ENCODE data around the gene PLXNA4.

The PLXNA4 gene

DNA sequence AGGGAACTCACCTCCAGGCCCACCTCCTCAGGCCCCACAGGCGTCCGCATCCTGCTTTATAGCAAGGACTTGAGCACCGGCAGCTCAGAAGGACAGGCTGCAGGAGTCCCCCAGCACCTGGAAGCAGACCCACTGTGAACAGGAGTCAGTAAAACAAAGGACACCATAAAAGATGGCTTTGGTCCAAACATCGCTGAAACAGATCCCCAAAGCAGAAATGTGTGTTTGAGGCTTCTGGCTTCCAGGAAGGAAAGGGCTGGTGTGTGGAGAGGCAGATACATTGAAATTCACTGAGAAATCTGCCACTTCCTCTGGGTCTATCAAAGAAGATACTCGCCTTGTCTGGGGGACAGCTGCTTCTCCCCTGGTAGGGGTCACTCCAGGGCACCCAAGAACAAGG lies 286.2 kb downstream of the PLXNA4 start:
- no peak for DNase-seq (ENCODE audit: extremely low read depth in 1 of 2, low read depth in 1 of 2)

DNA sequence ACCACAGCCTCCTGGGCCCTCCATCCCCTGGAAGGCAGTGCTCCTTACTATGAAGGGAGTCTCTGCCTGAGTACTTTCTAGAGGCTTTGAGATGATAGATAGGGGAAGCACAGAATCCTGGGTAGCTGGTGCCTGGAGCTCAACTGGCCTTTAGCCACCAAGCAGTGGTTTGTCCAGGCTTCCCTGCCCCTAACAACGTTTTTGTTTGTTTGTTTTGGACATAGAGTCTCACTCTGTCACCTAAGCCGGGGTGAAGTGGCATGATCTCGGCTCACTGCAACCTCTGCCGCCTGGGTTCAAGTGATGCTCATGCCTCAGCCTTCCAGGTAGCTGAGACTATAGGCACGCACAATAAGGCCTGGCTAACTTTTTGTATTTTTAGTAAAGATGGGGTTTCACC lies 289.4 kb downstream of the PLXNA4 start:
- DNase-seq (ENCODE audit: extremely low read depth in 1 of 2, low read depth in 1 of 2): no peak

DNA sequence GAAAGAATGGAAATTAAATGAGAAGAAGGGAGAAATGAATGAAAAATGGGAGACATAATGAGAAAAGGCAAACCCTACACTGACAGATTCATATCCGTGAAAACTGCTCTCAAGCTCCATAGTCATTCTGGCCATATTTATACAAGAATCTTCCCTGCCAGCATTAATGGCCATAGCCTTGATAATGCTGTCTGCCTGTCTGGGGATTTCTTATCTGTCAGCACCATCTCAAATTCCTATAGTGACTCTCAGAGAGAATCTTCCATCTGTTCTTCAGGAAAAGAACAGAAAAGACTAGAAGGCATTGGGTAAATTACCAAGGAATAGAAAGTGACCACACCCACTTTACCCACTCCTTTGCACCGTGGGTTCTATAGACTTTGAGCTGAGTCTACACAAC lies 295.9 kb downstream of the PLXNA4 start:
- DNase-seq (ENCODE audit: extremely low read depth in 1 of 2, low read depth in 1 of 2): no peak

DNA sequence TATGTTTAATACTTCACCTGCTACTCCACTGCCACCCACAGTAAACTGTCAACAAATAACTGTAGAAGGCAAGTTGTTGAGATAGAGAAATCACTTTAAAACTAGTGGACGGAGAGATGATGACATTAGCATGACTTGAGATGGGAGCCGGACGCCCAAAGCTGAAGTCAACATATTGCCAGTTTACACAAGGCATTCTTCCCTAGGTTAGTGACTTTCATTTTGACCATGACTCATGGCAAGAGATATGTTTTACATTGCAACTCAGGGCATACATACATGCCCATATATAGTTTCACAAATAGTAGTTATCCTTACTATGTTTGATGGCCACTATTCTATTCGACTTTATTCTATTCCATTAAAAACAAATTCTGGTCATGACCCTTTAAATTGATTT lies 296.6 kb downstream of the PLXNA4 start:
- DNase-seq (ENCODE audit: extremely low read depth in 1 of 2, low read depth in 1 of 2): no peak

DNA sequence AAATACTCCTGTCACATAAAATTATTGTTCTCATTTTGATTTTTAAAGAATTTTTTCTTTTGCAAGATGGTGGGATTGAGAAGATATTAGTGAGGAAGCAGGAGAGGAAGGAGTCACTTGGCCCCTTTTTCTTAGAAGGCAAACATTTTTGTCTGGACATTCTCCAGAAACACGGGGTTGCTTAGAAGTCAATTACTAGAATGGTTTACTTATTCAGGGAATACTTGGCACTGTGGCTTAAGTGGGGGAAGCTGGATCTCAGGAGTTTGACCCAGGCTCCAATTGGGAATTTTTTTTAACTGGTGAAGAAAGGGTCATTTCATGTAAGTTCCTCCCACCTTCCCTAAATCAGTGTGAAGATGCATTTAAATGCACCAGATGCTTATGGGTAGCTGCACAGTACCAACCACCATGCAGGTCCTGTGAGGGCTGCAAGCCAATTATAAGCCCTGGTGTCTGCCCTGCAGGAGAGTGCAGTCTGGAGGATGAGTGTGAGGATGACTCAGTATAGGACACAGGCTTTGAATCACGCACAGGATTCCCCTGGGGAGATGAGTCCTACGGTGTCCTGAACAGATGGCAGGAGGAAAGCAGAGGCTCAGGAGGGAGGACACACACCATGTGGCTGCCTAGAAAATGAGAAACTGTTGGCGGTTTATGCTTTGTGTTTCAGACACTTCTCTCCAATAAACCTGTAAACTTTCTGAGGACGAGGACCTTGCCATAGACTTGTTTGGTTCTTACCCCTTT lies 299.1 kb downstream of the PLXNA4 start:
- DNase-seq (ENCODE audit: extremely low read depth in 1 of 2, low read depth in 1 of 2): no peak

DNA sequence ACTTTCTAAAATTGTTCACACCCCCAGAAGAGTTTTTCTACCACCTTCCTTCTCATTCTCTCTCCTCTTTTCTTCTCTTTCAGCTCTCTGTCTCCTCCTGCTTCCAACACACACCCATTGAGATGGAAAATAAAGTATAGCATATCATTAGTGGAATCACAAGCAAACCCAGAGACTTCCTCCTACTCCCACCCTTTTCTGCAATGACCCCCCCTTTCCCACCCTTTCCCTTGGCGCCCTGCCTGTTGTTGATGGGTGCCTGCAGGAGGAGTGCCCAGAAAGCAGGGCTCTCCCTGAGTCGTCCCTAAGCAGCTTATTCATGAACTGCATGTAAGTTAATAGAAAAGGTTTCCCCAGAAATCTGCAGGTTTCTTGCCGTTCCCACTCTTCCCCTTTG lies 300.0 kb downstream of the PLXNA4 start:
- DNase-seq (ENCODE audit: extremely low read depth in 1 of 2, low read depth in 1 of 2): no peak

DNA sequence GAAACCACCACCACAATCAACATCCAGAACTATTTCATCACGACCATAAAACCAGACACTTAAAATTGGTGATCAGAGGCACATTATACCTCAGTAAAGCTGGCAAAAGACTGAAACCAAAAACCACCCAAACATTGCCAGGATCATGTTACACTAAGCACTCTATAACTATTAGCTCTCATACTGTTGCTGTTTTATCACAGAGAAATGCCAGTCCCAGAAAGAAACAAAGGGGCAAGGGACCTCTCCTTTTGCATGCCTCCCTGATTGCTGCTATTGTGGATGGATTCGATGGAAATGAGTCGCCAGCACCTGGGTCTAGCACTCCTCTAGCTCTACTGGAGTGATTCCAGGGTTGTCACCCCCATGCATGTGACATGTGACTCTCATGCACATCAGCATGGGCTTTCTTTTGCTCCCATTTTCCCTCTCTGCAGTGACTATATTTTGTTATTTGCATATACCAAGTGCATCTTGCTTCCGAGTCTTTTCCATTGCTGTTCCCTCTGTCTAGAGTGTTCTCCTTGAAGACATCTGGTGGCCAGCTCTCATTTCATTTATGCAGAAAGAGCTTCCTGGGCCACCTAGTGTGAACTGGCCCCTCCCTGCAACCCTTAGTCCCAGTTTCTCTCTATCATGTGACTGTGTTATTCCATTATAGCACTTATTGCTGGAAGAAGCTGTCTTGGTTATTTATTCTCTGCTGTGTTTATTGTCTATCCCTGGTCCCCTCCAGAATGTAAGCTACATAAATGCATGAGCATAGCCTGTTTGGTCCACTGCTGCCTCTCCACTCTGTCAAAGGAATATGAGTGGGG lies 300.6 kb downstream of the PLXNA4 start:
- DNase-seq (ENCODE audit: extremely low read depth in 1 of 2, low read depth in 1 of 2): no peak

DNA sequence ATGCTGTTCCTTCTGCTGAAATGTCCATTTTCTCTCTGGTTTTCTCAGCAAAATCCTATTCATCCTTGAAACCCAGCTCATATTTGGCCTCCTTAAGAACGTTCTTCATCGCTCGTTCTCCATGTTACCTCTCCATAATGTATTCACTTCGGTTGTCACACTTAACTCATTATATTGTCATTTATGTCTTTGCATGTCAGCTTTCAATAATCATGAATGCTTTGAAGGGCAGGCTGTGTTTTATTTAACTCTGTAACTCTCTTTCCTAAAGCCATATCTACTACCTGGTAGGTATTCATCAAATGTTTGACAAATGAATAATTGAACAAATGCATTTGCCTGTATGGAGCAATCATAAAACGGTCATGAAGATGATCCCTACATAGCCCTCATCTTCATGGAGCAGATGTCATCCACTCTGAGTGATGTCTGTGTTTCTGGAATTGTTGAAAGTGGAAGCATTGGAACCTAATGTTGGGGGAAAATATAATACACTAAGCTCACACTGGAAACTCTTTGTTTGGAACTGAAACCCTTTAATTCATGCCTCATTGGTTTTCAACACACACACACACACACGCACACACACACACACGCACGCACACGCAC lies 303.4 kb downstream of the PLXNA4 start:
- no peak for DNase-seq (ENCODE audit: extremely low read depth in 1 of 2, low read depth in 1 of 2)

DNA sequence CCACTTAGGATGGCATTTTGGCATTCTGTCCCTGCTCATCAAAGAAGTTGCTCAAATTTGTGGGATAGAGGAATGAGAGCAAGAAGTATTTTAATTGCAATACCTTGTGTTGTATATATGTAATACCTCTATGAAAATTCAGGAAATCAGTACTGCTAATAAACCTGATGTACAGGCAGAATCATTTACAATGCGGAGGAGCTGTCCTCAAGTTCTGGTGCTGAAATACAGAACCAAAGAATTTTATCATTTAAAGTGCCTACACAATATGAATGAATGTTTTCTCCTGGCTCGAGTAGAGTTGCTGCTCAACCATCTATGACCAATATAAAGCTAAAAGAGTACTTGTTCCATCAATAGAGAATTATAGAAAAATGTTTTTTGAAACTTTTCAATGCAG lies 305.8 kb downstream of the PLXNA4 start:
- DNase-seq (ENCODE audit: extremely low read depth in 1 of 2, low read depth in 1 of 2): no peak

DNA sequence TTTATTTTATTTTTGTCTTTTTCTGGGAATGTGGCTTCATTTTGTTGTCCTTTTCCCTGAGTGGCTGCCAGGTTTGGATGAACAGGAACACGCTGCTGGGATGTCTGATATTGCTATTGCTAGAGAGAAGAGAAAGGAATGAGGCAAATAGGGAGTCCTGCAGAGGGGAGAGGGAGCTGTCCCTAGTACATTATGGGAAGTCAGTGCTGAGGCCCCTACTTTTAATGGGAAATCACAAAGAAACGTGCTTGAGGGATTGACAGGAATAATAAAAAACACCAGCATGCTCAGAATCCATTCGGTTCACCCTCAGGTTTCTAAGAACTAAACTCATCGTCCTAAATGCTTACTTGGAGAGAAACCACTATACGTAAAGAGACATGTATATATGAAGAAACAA lies 306.6 kb downstream of the PLXNA4 start:
- no peak for DNase-seq (ENCODE audit: extremely low read depth in 1 of 2, low read depth in 1 of 2)

DNA sequence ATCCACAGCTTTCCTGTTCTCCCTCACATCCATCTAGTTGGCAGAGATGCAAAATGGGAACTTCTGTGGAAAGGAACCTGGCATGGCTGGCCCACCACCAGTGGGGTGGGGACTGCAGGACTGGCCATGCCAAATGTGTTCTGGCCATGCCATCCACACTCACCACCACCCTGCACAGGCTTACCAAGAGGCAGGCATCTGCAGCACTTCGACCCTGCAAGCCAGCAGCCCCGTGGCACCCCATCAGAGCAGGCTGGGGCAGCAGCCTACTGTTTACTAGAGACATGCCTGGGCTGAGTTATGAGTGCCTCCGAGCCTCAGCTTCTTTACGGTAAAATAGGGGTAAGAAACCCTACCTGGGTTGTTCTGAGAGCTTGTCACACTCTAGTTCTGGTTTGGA lies 313.1 kb downstream of the PLXNA4 start:
- DNase-seq (ENCODE audit: extremely low read depth in 1 of 2, low read depth in 1 of 2): no peak

DNA sequence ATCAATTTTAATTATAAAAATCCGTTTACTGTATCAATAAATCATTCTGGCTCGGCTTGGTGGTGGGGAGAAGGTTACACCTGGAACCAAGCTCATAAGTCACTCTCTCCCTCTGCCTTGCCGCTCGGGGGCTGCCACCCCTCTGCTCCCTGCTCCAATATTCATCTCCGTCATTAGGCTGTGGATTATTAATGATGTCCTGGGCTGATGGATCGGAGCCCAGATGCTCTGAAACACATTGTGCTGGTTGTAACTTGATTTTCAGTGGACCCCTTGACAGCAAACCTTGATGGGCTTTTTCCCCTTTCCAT lies 314.2 kb downstream of the PLXNA4 start:
- DNase-seq (ENCODE audit: extremely low read depth in 1 of 2, low read depth in 1 of 2): no peak

DNA sequence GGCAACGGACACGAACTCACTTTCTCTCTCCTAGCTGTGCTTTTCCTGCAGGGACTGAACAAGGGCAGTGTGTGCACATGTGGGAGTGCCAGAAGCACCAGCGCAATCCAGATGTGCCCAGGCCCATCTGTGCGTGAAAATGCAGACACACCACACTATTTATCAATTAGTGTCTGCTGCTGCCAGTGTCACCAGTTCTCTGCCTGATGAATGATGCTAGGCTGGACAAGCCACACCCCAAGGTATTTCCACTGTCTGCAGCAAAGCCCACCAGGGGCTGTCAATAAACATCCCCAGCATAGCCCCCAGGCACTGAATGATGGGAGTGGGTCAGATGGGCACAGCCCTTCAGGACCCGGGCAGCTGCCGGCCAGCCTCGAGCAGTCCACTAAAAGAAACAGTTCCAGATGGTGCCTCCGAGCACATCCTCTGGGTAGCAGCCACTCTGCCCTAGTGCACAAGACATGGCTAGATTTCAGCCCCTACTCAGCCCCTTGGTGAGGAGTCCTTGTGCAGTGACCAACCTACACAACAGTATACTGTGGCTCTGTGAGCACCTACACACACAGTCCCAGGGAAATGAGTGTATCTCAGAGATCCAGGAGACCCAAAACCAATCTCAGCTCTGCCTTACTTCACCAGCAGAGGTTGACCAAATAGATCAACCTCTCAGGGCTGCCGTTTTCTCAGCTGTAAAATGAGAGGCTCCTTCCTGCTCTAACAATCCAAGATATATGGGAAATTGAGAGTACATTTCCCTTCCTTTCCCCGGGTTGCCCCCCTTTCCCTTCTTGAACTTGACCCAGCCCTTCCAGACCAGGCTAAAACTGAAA lies 314.7 kb downstream of the PLXNA4 start:
- no peak for DNase-seq (ENCODE audit: extremely low read depth in 1 of 2, low read depth in 1 of 2)

DNA sequence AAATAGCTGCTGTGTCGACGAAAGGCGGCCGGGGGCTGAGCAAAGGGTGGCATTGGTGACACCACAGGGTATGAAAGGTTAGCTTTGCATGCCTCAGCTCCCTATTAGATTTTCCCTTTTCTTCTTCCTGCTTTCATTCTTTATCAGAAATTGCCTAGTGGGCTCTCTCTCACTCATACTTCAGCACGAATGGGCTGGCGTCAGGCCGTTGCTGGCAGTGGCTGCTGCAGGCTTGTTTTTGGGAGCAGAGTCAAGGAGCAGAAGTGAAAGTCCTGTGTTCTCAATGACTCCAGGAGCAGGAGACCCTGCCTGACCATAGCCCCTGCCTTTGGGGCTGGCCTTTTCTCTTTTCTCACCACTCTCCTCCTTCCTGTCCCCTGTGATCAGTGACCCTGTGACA lies 318.0 kb downstream of the PLXNA4 start:
- no peak for DNase-seq (ENCODE audit: extremely low read depth in 1 of 2, low read depth in 1 of 2)

DNA sequence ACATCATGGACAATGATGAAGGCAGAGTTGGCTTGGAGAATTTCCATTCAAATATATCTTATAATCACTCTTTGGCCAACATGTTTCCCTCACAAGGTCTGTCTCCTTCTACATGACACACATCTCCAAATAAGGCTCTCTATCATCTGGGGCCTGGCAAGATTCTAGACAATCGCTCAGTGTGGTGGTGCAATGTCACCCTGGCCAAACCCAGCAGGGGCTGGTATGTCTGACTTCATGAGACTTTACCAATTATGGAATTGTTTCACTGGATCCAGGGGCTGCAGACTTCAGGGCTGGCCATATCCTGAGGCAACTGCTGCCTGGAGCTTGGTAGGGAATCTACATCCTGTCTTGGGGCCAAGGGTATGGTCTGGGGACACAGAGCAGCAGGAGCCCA lies 319.0 kb downstream of the PLXNA4 start:
- DNase-seq (ENCODE audit: extremely low read depth in 1 of 2, low read depth in 1 of 2): no peak

DNA sequence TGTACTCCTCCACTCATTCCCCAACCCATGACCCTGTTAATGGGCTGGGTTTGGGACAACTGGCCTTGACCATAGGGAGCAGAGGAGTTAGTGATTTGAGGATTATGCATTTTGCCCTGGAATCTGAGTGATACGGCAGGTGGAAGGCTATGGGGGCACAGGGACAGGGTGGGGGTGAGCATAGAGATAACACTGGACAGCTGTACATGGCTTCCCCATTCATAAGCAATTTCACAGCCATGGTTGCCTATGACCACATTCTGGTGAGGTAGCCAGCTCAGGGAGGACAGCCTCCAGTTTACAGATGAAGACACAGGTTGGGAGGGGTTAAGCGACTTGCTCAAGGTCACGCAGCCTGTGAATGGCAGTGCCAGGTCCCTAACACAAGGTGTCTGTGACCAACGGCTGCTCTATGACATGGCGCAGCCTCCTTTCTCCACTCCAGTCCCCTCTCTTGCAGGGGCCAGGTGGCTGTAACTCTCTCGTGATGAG lies 319.5 kb downstream of the PLXNA4 start:
- no peak for DNase-seq (ENCODE audit: extremely low read depth in 1 of 2, low read depth in 1 of 2)

DNA sequence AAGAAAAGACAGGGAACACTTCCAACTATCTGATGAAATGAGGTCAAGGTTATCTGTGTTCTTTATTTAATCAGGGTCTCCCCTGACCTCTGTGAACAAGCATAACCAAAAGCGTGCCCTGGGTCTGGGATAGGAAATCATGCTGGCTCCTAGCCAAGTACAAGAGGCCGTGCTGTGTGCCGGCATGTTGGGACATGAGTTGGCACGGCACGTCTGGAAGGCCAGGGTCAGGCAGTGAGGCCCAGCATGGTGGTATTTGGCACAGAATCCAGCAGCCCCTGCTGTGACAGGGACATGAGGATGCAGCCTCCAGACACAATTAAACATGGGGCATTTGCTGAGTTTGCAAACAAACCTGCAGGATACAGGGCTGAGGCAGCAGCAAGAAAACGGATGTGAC lies 320.4 kb downstream of the PLXNA4 start:
- DNase-seq (ENCODE audit: extremely low read depth in 1 of 2, low read depth in 1 of 2): no peak

DNA sequence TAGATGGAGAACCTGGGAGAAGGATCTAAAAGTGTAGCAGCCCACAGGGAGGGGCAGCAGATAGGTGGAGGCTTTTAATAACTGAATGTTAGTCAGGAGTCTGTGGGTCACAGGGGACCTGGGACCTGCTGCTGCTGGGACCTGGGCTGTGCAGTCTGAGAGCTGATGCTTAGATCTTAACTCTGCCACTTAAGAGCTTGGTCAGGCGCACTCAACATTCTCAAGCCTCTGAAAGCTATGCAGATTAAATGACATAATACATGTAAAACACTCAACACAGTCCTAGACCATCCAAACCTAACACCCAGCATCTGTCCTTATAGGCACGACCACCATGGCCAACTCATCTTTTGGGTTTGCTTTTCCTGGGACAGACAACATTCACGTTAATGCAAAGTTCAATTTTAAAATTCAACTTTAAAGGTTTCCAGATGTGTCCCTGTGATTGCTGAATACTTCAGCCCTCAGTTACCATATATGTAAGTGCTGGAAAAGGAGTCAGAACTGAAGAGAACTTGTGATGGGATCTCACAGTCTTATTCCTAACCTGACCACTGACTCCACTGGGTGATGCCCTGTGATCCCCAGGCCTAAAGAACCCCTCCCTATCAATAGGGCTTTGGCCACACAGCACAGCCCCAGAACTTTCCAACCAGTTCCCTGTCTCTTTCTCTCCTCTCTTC lies 321.0 kb downstream of the PLXNA4 start:
- DNase-seq (ENCODE audit: extremely low read depth in 1 of 2, low read depth in 1 of 2): no peak

DNA sequence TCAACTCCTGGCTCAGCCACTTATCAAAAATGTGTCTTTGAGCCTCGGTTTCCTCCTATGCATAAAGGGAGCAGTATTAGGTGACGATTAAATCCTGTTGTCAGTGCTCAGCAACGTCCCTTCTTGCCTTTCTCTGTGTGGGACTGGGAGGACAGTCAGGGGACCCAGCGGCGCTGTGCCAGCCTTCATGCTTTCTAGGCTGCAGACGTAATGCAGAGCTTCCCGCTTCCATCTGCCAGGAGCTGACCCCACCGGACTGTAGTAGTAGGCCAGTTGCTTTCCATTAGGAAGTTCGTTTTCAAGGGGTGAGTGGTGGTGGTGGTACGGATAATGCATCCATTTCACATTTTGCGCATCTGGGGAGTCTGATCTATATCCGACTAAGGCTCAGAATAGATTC lies 321.8 kb downstream of the PLXNA4 start:
- DNase-seq (ENCODE audit: extremely low read depth in 1 of 2, low read depth in 1 of 2): no peak

DNA sequence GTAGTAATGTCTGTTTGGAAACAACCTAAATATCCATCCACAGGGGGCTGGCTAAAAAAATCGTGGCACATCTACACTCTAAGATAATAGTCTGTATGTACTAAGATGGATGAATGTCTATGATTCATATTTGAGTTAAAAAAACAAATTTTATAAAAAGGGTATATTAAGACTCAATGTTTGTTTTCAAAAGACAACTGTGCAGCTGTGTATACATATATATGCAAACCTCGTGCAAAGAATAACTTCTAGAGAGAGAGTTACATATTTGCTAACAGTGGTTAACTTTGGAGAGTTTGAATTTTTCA lies 323.5 kb downstream of the PLXNA4 start:
- no peak for DNase-seq (ENCODE audit: extremely low read depth in 1 of 2, low read depth in 1 of 2)

DNA sequence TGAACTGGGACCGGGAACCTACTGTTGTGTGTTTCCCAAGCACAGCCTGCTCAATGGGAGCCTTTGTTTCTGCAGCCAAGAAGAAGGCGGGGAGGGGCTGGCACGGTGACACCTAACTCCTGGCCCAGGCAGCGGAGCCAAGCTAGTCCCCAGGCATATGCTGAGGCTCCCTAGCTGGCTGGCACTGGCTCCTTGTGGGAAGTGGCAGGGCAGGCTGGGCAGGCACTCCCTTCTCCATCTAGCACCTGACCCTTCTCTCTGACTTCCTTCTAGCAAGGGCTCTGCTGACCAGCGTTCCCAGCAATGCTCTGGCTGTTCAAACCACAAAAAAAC lies 325.0 kb downstream of the PLXNA4 start:
- DNase-seq (ENCODE audit: extremely low read depth in 1 of 2, low read depth in 1 of 2): no peak

Measured in stimulated activated CD8-positive, alpha-beta memory T cell treated with anti-CD3 and anti-CD28 coated beads, Interleukin-7, amount 100 ng/mL, for 48 hours (primary cell).